ENCODE data around the gene ZNF385B.

ZNF385B gene

GRCh38 chr2:179619947-179620467, 241.4 kb downstream of the ZNF385B start:
- no peak for DNase-seq

- DNase-seq = no peak
These were observed 247.3 kb downstream of the ZNF385B start for GRCh38 chr2:179614121-179614520.

GRCh38 chr2:179613701-179614100, 247.7 kb downstream of the ZNF385B start:
- DNase-seq = no peak

- no peak for DNase-seq
These were observed 248.1 kb downstream of the ZNF385B start for GRCh38 chr2:179613299-179613651.

GRCh38 chr2:179612591-179613298, 248.7 kb downstream of the ZNF385B start:
- no peak for DNase-seq

- DNase-seq = no peak
These were observed 249.3 kb downstream of the ZNF385B start for GRCh38 chr2:179612108-179612507.

GRCh38 chr2:179606141-179606540, 255.3 kb downstream of the ZNF385B start:
- DNase-seq = no peak

GRCh38 chr2:179605341-179605740, 256.1 kb downstream of the ZNF385B start:
- no peak for DNase-seq

GRCh38 chr2:179604598-179604997, 256.8 kb downstream of the ZNF385B start:
- no peak for DNase-seq

GRCh38 chr2:179602452-179602851, 259.0 kb downstream of the ZNF385B start:
- DNase-seq = no peak

GRCh38 chr2:179596018-179596417, 265.4 kb downstream of the ZNF385B start:
- no peak for DNase-seq

GRCh38 chr2:179595284-179595683, 266.1 kb downstream of the ZNF385B start:
- DNase-seq = no peak

- no peak for DNase-seq
These were observed 266.9 kb downstream of the ZNF385B start for GRCh38 chr2:179594268-179595112.

- no peak for DNase-seq
These were observed 268.1 kb downstream of the ZNF385B start for GRCh38 chr2:179593323-179593722.

- no peak for DNase-seq
These were observed 269.1 kb downstream of the ZNF385B start for GRCh38 chr2:179592167-179592936.

- DNase-seq = no peak
These were observed 269.7 kb downstream of the ZNF385B start for GRCh38 chr2:179591690-179592089.

GRCh38 chr2:179588486-179589145, 272.8 kb downstream of the ZNF385B start:
- DNase-seq = no peak

- no peak for DNase-seq
These were observed 276.7 kb downstream of the ZNF385B start for GRCh38 chr2:179584760-179585159.

GRCh38 chr2:179581605-179582004, 279.8 kb downstream of the ZNF385B start:
- no peak for DNase-seq

- no peak for DNase-seq
These were observed 280.9 kb downstream of the ZNF385B start for GRCh38 chr2:179580378-179581146.

GRCh38 chr2:179579800-179580199, 281.6 kb downstream of the ZNF385B start:
- no peak for DNase-seq
